Osteoblast (primary cell): ENCODE results near the gene RALA. TPM values are rescaled to one million over a fixed set of nuclear protein-coding genes. Genes with fewer than 3 reads are reported as not detected.

Experiments used
- DNase-seq: peaks from one replicate; pipeline ENCODE4 v3.0.0; 2011; ENCODE audit warnings: low spot score, mixed read lengths; ENCODE audit not compliant: insufficient read length; ENCODE audit errors: missing footprints
- H2AFZ ChIP-seq: 2 replicates; pipeline ENCODE4 v1.6.0; 2011; ENCODE audit warnings: mild to moderate bottlenecking, low read length
- H3K27ac ChIP-seq: 2 replicates; pipeline ENCODE4 v1.5.1; 2011; ENCODE audit warnings: mild to moderate bottlenecking, low read depth, low read length, moderate library complexity
- H3K27me3 ChIP-seq: 2 replicates; pipeline ENCODE4 v1.6.0; 2012; ENCODE audit warnings: mild to moderate bottlenecking, control low read depth, inconsistent platforms, low read length, moderate library complexity; ENCODE audit not compliant: insufficient read depth
- H3K36me3 ChIP-seq: 2 replicates; pipeline ENCODE4 v1.5.1; 2011; ENCODE audit warnings: mild to moderate bottlenecking, low read length, control low read depth, moderate library complexity; ENCODE audit not compliant: insufficient read depth
- H3K4me1 ChIP-seq: 2 replicates; pipeline ENCODE4 v1.5.1; 2011; ENCODE audit warnings: mild to moderate bottlenecking, low read length, control low read depth, moderate library complexity; ENCODE audit not compliant: insufficient read depth
- H3K4me2 ChIP-seq: 2 replicates; pipeline ENCODE4 v1.6.0; 2011; ENCODE audit warnings: mild to moderate bottlenecking, low read length; ENCODE audit not compliant: insufficient read depth
- H3K4me3 ChIP-seq: fragments of 200-600 bp; sonication (generic); 3 replicates; pipeline ENCODE4 v1.5.1; 2012; ENCODE audit warnings: mild to moderate bottlenecking, low read length, inconsistent platforms; ENCODE audit not compliant: insufficient read depth
- H3K79me2 ChIP-seq: 2 replicates; pipeline ENCODE4 v1.6.0; 2012; ENCODE audit warnings: mild to moderate bottlenecking, low read length, control low read depth, inconsistent platforms; ENCODE audit not compliant: insufficient read depth
- H3K9me3 ChIP-seq: 2 replicates; pipeline ENCODE4 v1.5.1; 2011; ENCODE audit warnings: low read depth, low read length, control low read depth
- H4K20me1 ChIP-seq: 2 replicates; pipeline ENCODE4 v1.6.0; 2012; ENCODE audit warnings: mild to moderate bottlenecking, low read length, control low read depth; ENCODE audit not compliant: insufficient read depth
- total RNA-seq: library from RNA; depleted of rRNA; stranded (reverse); fragments of >200 nt; gene quantifications from 2 replicates; pipeline ENCODE4 v1.2.3, GENCODE V29; 2012
- TF ChIP-seq, protein P1 (sequence below): IDR thresholded peaks from 2 replicates; pipeline ENCODE4 v1.5.1; 2011; ENCODE audit warnings: mild to moderate bottlenecking, low read depth, low read length, moderate library complexity; ENCODE audit errors: extremely low read depth

The RALA gene
- total RNA-seq, 1 donor, result 38.4 TPM

GRCh38 chr7:39624442-39624807 lies 1.1 kb downstream of the RALA start:
- Histone ChIP-seq H3K36me3 (no peaks in the 10 kb centered on the region), H3K9me3 (no peaks in the 10 kb centered on the region), H4K20me1 (peaks cover 18% of the 10 kb centered on the region), H3K4me1 (peaks cover 46% of the 10 kb centered on the region), H3K79me2 (peaks cover 60% of the 10 kb centered on the region), H3K27ac (peak overlapping the region; percentile 98), H2AFZ (peak overlapping the region; percentile 64), H3K27me3 (no peaks in the 10 kb centered on the region), H3K4me2 (peak overlapping the region; percentile 96), H3K4me3 (peak overlapping the region; percentile 84)
- DNase-seq, result no peak
- TF ChIP-seq, protein P1, sequence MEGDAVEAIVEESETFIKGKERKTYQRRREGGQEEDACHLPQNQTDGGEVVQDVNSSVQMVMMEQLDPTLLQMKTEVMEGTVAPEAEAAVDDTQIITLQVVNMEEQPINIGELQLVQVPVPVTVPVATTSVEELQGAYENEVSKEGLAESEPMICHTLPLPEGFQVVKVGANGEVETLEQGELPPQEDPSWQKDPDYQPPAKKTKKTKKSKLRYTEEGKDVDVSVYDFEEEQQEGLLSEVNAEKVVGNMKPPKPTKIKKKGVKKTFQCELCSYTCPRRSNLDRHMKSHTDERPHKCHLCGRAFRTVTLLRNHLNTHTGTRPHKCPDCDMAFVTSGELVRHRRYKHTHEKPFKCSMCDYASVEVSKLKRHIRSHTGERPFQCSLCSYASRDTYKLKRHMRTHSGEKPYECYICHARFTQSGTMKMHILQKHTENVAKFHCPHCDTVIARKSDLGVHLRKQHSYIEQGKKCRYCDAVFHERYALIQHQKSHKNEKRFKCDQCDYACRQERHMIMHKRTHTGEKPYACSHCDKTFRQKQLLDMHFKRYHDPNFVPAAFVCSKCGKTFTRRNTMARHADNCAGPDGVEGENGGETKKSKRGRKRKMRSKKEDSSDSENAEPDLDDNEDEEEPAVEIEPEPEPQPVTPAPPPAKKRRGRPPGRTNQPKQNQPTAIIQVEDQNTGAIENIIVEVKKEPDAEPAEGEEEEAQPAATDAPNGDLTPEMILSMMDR, result no peak

DNA sequence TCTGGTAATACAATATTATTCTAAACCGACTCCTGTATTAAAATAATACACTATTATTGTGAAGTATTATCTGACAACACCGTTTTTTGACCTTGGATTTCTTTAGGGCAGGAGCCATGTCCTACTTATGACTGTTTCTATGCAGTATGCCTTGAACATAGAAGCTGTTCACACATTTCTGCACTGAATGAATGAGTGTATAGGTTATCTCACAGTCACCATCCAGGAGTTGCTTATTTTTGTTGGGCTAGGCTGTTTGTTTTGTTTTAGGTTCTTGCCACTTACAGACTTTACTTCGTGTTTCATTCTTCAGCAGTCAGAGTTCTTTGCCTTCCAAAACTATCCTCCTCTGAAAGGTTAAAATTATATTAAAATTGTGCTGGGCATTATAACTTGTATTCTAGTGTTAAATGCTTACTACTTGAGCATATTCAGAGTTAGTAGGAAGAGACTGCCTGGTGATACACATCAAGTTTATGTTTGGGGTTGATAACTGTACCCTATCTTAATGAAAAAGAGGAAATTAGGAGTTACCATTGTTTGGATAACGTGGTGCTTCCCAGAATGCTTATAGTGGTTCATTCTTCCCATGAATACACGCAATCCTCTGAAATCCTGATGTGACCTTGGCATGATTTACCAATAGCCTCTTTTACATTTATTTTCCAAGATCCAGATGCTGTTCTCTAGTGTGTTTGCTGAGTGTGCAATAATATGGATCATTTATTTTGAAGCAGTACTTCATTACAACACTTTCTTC lies 1.7 kb downstream of the RALA start:
- Histone ChIP-seq H3K36me3 (no peaks in the 10 kb centered on the region), H3K4me1 (peaks cover 44% of the 10 kb centered on the region), H4K20me1 (peaks cover 18% of the 10 kb centered on the region), H3K4me3 (peak overlapping the region; percentile 84), H3K9me3 (no peaks in the 10 kb centered on the region), H3K4me2 (peak overlapping the region; percentile 96), H3K27me3 (no peaks in the 10 kb centered on the region), H3K27ac (peak overlapping the region; percentile 98), H2AFZ (no peak overlapping the region), H3K79me2 (peaks cover 66% of the 10 kb centered on the region)
- DNase-seq, result no peak
- TF ChIP-seq, protein P1, result no peak

DNA sequence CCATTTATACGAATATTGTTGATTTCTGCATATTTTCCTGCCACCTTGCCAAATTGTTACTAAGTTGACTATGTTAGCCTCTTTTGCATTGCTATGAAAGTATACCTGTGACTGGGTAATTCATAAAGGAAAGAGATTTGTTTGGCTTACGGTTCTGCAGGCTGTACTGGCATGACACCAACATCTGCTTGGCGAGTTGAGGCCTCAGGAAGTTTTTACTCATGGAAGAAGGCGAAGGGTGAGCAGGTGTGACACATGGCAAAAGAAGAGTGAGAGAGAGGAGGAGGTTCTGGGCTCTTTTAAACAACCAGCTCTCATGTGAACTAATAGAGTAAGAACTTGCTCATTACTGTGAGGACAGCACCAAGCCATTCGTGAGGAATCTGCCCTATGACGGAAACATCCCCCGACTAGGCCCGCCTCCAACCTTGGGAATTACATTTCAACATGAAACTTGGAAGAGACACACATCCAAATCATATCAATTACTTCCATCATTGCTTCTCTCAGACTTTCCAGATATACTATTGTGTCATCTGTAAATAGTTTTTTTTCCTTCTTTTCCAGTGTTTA lies 8.4 kb downstream of the RALA start:
- Histone ChIP-seq H3K4me3 (no peak overlapping the region), H3K79me2 (peaks cover 99% of the 10 kb centered on the region), H3K4me2 (no peak overlapping the region), H3K27me3 (no peaks in the 10 kb centered on the region), H3K27ac (no peak overlapping the region), H2AFZ (no peak overlapping the region), H3K9me3 (no peaks in the 10 kb centered on the region), H3K4me1 (peaks cover 7% of the 10 kb centered on the region), H4K20me1 (peaks cover 36% of the 10 kb centered on the region), H3K36me3 (peaks cover 22% of the 10 kb centered on the region)
- TF ChIP-seq, protein P1, result no peak
- DNase-seq, result no peak

- no peak overlapping the region for H3K4me3 ChIP-seq
- peaks cover 99% of the 10 kb centered on the region for H3K79me2 ChIP-seq
- H2AFZ ChIP-seq, result no peak overlapping the region
- no peak for DNase-seq
- H3K4me1 ChIP-seq, result peaks cover 3% of the 10 kb centered on the region
- H4K20me1 ChIP-seq, result peaks cover 46% of the 10 kb centered on the region
- peaks cover 28% of the 10 kb centered on the region for H3K36me3 ChIP-seq
- no peaks in the 10 kb centered on the region for H3K27me3 ChIP-seq
- H3K27ac ChIP-seq, result no peak overlapping the region
- no peaks in the 10 kb centered on the region for H3K9me3 ChIP-seq
- no peak overlapping the region for H3K4me2 ChIP-seq
- TF ChIP-seq, protein P1, result no peak
Measured at GRCh38 chr7:39633563-39634477, 10.4 kb downstream of the RALA start.
